ENCODE measurements around the gene EXD3.
"Not testable (repeated sequence)": the region's sequence is repeated elsewhere in the genome, so short reads cannot be mapped to it uniquely, and the experiment has no call there.

DNA sequence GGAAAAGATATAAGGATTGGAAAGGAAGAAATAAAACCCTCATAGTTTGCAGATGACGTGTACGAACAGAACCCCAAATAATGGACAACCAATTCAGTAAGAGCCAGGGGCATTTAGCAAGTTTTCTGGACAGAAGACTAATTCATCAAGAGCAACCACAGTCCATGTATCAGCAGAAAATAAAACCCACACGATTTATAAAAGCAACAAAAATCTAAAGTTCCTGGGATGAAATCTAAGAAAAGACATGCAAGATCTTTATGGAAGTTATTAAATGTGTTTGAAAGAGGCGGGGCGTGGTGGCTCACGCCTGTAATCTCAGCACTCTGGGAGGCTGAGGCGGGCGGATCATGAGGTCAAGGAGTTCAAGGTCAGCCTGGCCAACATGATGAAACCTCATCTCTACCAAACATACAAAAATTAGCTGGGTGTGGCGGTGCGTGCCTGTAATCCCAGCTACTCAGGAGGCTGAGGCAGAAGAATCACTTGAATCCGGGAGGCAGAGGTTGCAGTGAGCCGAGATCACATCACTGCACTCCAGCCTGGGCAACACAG is 83.0 kb downstream of the EXD3 start:
- TF ChIP-seq EP300 (IDR thresholded peaks at IDR 0.05; ENCODE audit: low read depth in 2 of 2, low read length in 2 of 2); EP300 (CRISPR knock-in tag; IDR thresholded peaks at IDR 0.05; ENCODE audit: borderline replicate concordance); ZNF143 (CRISPR knock-in tag; IDR thresholded peaks at IDR 0.05); POLR2A (IDR thresholded peaks at IDR 0.05; ENCODE audit: insufficient read depth in 1 of 2, low read depth in 2 of 2, low read length in 2 of 2); ZFP62 (CRISPR knock-in tag; IDR thresholded peaks at IDR 0.05); HDAC2 (CRISPR knock-in tag; IDR thresholded peaks at IDR 0.05); ZNF263 (CRISPR knock-in tag; IDR thresholded peaks at IDR 0.05): not testable (repeated sequence)
- TF ChIP-seq, protein P1, sequence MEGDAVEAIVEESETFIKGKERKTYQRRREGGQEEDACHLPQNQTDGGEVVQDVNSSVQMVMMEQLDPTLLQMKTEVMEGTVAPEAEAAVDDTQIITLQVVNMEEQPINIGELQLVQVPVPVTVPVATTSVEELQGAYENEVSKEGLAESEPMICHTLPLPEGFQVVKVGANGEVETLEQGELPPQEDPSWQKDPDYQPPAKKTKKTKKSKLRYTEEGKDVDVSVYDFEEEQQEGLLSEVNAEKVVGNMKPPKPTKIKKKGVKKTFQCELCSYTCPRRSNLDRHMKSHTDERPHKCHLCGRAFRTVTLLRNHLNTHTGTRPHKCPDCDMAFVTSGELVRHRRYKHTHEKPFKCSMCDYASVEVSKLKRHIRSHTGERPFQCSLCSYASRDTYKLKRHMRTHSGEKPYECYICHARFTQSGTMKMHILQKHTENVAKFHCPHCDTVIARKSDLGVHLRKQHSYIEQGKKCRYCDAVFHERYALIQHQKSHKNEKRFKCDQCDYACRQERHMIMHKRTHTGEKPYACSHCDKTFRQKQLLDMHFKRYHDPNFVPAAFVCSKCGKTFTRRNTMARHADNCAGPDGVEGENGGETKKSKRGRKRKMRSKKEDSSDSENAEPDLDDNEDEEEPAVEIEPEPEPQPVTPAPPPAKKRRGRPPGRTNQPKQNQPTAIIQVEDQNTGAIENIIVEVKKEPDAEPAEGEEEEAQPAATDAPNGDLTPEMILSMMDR (CRISPR knock-in tag; IDR thresholded peaks at IDR 0.05): not testable (repeated sequence)
- TF ChIP-seq, protein P2, sequence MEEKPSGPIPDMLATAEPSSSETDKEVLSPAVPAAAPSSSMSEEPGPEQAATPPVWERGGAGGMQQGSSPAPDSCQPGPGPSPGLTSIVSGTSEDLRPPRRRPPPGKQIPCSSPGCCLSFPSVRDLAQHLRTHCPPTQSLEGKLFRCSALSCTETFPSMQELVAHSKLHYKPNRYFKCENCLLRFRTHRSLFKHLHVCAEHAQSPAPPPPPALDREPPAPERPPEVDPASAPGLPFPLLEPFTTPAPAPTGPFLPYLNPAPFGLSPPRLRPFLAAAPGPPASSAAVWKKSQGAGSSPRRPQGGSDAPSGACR (CRISPR knock-in tag; IDR thresholded peaks at IDR 0.05): not testable (repeated sequence)
